BLaER1 treated with 17β-estradiol and CSF1 and Interleukin-3, amounts not matched to agents 10 nM and 100 nM (cell line): Measurements from ENCODE around the gene DLG2.
"Not testable (repeated sequence)": the region's sequence is repeated elsewhere in the genome, so short reads cannot be mapped to it uniquely, and the experiment has no call there.

ENCODE experiments used
- H3K27ac ChIP-seq, 11 experiments: shearing (Covaris generic); formaldehyde crosslinking; 2 replicates each; pipeline ENCODE4 v1.8.1; 2022
- H3K27me3 ChIP-seq, 11 experiments: shearing (Covaris generic); formaldehyde crosslinking; 2 replicates each; pipeline ENCODE4 v1.8.1; 2022
- H3K36me3 ChIP-seq, 11 experiments: shearing (Covaris generic); formaldehyde crosslinking; 2 replicates each; pipeline ENCODE4 v1.8.1; 2022
- H3K4me1 ChIP-seq, 10 experiments: shearing (Covaris generic); formaldehyde crosslinking; 2 replicates each; pipeline ENCODE4 v1.8.1; 2022
- H3K4me2 ChIP-seq, 11 experiments: shearing (Covaris generic); formaldehyde crosslinking; 2 replicates each; pipeline ENCODE4 v1.8.1; 2022
- H3K4me3 ChIP-seq, 10 experiments: shearing (Covaris generic); formaldehyde crosslinking; 2 replicates each; pipeline ENCODE4 v1.8.1; 2022
- H3K9ac ChIP-seq, 11 experiments: shearing (Covaris generic); formaldehyde crosslinking; 2 replicates each; pipeline ENCODE4 v1.8.1; 2022
- H3K9me3 ChIP-seq, 11 experiments: shearing (Covaris generic); formaldehyde crosslinking; replicated peaks in 1 of 11; 2 replicates each; pipeline ENCODE4 v1.8.1; 2022
- H4K20me1 ChIP-seq, 11 experiments: shearing (Covaris generic); formaldehyde crosslinking; 2 replicates each; pipeline ENCODE4 v1.8.1; 2022
- Cebpa-rat ChIP-seq, 11 experiments: shearing (Covaris generic); IDR thresholded peaks; 2 replicates each; pipeline ENCODE4 v1.8.1; 2022

Gene DLG2

DNA sequence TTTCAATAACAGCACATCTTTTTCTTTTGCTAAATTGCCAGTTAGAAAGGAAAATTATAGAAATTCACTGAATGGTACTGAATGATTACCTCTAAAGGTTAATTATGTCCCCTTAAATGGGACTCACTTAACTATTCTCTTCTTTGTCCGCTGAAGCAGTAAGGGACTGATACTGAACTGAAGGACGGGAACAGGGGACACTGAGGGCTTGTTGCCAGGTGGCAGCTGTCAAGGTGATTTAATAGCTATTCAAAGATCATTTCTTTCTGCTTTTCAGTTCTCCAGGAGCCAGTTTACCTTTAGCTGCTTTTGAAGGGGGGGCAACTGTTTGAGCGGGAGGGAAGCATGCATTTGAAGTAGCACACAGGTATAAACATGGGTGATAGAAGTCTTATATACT, 2015.5 kb downstream of the DLG2 start:
- H3K36me3 ChIP-seq: no peaks in the 10 kb centered on the region
- no peak overlapping the region for H3K4me2 ChIP-seq
- no peak overlapping the region for H3K27ac ChIP-seq
- no peaks in the 10 kb centered on the region for H3K9me3 ChIP-seq
- H3K4me3 ChIP-seq: no peak overlapping the region
- peaks cover 0 to 17% (median 0%) of the 10 kb centered on the region in 10 experiments; a peak in 7 of 20 replicates for H3K4me1 ChIP-seq
- no peaks in the 10 kb centered on the region for H4K20me1 ChIP-seq
- H3K9ac ChIP-seq: no peak overlapping the region
- no peak for TF ChIP-seq Cebpa-rat (IDR thresholded peaks at IDR 0.05)
- H3K27me3 ChIP-seq: no peaks in the 10 kb centered on the region

DNA sequence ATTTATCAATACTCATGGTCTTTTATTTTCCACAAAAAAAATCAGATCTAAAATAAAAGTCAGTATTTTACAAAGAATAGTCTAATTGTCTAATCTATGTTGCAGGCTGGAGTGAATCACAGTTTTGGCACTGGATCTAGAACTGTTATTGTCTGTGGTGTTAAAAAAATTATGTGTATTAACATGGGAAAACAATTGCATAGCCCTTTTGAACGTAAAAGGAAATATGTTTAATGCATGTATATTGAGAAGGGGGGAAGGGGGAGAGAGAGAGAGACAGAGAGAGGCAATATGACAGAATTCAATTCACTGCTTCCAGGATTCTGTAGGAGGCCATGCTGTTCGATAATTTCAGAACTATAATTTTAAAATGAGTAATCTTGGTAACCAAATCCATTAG, 2016.1 kb downstream of the DLG2 start:
- peaks cover 0 to 17% (median 0%) of the 10 kb centered on the region in 10 experiments; a peak in 7 of 20 replicates for H3K4me1 ChIP-seq
- no peaks in the 10 kb centered on the region for H3K36me3 ChIP-seq
- no peak overlapping the region for H3K4me2 ChIP-seq
- TF ChIP-seq Cebpa-rat (IDR thresholded peaks at IDR 0.05): no peak
- no peaks in the 10 kb centered on the region for H3K27me3 ChIP-seq
- no peaks in the 10 kb centered on the region for H3K9me3 ChIP-seq
- no peak overlapping the region for H3K9ac ChIP-seq
- no peaks in the 10 kb centered on the region for H4K20me1 ChIP-seq
- H3K4me3 ChIP-seq: no peak overlapping the region
- H3K27ac ChIP-seq: no peak overlapping the region

DNA sequence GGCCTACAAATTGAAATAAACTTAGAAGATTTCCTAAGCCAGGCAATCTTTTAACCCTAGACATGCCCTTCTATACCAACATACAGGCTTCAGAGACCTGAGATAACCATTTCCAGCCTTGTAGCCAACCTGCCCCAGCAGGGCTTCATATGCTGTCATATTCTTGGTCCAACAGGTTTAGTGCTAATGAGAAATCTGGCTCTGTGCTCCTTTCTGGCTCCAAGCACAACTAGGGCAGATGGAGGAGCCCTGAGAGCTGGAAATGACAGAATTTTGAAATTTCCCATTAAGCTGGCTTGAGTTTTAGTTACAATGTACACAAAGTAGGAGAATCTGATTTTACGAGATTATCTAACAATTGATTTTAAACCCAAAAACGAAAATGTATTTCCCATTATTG, 2018.0 kb downstream of the DLG2 start:
- H3K27me3 ChIP-seq: no peaks in the 10 kb centered on the region
- TF ChIP-seq Cebpa-rat (IDR thresholded peaks at IDR 0.05): no peak
- peaks cover 0 to 17% (median 0%) of the 10 kb centered on the region in 10 experiments; a peak in 7 of 20 replicates for H3K4me1 ChIP-seq
- H4K20me1 ChIP-seq: no peaks in the 10 kb centered on the region
- no peaks in the 10 kb centered on the region for H3K9me3 ChIP-seq
- H3K27ac ChIP-seq: no peak overlapping the region
- no peak overlapping the region for H3K4me2 ChIP-seq
- H3K4me3 ChIP-seq: no peak overlapping the region
- no peak overlapping the region for H3K9ac ChIP-seq
- no peaks in the 10 kb centered on the region for H3K36me3 ChIP-seq

DNA sequence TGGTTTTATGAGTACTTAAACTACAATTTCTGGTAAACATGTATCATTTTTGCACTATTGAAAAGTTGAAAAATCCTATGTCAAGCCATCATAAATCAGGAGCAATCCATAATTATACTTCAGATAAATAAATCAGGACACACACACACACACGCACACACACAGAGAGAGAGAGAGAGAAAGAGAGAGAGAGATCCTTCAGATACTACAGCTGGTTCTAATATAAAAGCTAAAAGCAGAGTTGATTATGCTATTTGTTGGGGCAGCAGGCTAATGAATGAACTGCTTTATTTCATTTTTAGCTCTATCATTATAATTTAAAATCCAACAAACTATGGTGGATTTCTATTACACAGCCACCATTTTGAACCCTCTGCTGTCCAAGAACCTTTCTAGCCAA, 2018.6 kb downstream of the DLG2 start:
- H3K9me3 ChIP-seq: no peaks in the 10 kb centered on the region
- peaks cover 0 to 13% (median 0%) of the 10 kb centered on the region in 10 experiments; a peak in 7 of 20 replicates for H3K4me1 ChIP-seq

DNA sequence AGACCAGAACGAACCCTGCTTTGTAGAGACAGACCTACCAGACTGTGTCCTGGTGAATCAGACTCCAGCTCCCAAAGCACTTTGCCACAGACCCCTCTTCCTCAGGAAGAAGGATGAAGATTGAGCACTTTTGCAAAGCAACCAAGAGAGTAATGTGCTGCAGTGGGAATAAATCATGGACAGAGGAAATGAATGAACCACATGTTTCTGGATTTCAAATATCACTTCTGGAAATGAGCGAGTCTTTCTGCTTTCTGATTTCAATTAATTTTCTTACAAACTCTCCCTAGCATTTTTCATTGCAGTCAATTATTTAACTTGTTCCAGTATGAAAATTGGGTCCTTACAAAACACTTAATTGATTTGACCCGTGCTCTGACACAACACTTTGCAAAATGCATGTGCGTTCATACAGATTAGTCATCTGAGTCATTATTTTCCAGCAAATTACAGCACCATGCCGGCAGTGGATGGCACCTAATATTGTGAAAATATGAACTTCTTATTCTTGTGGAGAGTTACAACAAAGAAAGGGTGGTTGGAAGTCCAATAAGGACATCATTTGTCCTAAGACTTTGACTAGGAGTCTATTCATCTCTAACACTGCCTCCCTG, 2025.1 kb downstream of the DLG2 start:
- no peak for TF ChIP-seq Cebpa-rat (IDR thresholded peaks at IDR 0.05)
- H3K4me3 ChIP-seq: no peak overlapping the region
- no peaks in the 10 kb centered on the region for H3K27me3 ChIP-seq
- H4K20me1 ChIP-seq: no peaks in the 10 kb centered on the region
- no peak overlapping the region for H3K27ac ChIP-seq
- no peak overlapping the region for H3K4me2 ChIP-seq
- H3K9me3 ChIP-seq: no peaks in the 10 kb centered on the region
- no peaks in the 10 kb centered on the region for H3K4me1 ChIP-seq
- no peaks in the 10 kb centered on the region for H3K36me3 ChIP-seq
- H3K9ac ChIP-seq: no peak overlapping the region

More for the DNA sequence above, 2018.6 kb downstream of the DLG2 start:
- Histone ChIP-seq H3K27ac (no peak overlapping the region), H4K20me1 (no peaks in the 10 kb centered on the region), H3K36me3 (no peaks in the 10 kb centered on the region), H3K27me3 (no peaks in the 10 kb centered on the region), H3K4me2 (no peak overlapping the region), H3K4me3 (no peak overlapping the region), H3K9ac (no peak overlapping the region)
- TF ChIP-seq Cebpa-rat (IDR thresholded peaks at IDR 0.05): no peak

DNA sequence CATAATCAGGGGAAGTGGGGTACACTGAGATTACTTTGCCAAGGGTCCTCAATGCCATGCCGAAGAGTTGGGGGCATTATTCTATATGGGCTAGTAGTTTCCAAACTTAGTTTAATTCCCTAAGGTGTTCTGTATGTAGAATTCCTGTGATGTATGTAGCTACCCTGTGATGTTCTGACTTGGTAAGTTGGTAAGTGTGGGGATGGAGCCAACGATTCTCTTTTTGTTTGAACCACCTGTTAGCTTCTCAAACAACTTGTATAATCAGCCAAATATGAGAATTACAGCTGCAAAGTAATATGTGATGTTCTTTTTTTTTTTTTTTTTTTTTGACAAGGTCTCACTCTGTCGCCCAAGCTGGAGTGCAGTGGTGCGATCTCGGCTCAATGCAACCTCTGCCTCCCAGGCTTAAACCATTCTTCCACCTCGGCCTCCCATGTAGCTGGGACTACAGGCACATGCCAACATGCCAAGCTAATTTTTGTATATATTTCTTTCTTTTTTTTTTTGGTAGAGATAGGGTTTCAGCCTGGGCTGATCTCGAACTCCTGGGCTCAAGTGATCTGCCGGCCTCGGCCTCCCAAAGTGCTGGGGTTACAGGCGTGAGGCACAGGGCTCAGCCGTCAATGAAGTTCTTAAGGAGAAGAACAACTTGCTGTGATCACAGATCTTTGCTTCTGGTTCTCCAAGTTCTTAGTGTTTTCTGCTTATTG, 2025.8 kb downstream of the DLG2 start:
- no peaks in the 10 kb centered on the region for H3K4me1 ChIP-seq
- H3K9ac ChIP-seq: no peak overlapping the region
- TF ChIP-seq Cebpa-rat (IDR thresholded peaks at IDR 0.05): no peak
- H3K27me3 ChIP-seq: no peaks in the 10 kb centered on the region
- no peaks in the 10 kb centered on the region for H3K9me3 ChIP-seq
- no peak overlapping the region for H3K4me2 ChIP-seq
- no peak overlapping the region for H3K27ac ChIP-seq
- no peak overlapping the region for H3K4me3 ChIP-seq
- H4K20me1 ChIP-seq: no peaks in the 10 kb centered on the region
- no peaks in the 10 kb centered on the region for H3K36me3 ChIP-seq

DNA sequence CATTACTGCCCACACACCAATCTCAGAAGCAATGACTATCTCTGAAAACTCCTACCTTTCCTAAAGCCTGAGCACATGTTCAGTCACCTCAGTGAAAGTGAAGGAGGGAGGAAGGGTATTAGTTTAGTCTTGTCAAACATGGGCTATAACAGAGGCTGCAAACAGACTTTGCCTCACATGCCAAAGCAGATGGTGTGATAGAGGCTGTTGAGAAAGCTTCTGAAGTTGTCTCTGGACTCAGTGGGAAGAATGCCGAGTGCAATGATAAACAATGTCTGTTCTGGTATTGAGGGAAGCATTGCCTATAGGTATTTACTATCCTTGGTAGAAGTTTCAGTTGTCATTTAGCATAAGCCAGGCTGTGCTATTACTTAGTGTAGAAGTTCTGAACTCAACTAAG, 2026.5 kb downstream of the DLG2 start:
- Histone ChIP-seq H3K36me3 (no peaks in the 10 kb centered on the region), H3K27ac (no peak overlapping the region), H3K4me1 (no peaks in the 10 kb centered on the region), H3K27me3 (no peaks in the 10 kb centered on the region), H3K9ac (no peak overlapping the region), H3K9me3 (no peaks in the 10 kb centered on the region), H3K4me3 (no peak overlapping the region), H4K20me1 (no peaks in the 10 kb centered on the region), H3K4me2 (no peak overlapping the region)
- TF ChIP-seq Cebpa-rat (IDR thresholded peaks at IDR 0.05): no peak

DNA sequence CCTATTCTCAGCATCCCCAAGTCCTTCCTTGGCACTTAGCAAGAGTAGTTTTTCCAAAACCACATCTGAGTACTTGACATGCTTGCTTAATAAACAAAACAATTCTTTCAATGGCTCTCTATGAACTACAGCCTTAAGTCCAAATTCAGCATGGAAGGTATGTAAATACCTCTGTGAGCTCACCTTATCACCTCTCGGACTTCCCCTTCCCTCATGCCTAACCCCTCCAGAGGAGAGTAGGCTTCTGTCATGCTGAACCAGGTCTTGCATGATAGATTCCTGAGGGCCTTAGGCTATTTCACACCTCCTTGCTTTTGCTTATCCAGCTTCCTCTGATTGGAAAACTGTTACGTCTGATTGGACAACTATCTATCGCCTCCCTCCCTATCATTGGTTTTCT, 2028.1 kb downstream of the DLG2 start:
- TF ChIP-seq Cebpa-rat (IDR thresholded peaks at IDR 0.05): no peak
- Histone ChIP-seq H3K9ac (no peak overlapping the region), H3K27ac (no peak overlapping the region), H3K4me2 (no peak overlapping the region), H3K4me3 (no peak overlapping the region), H3K4me1 (no peaks in the 10 kb centered on the region), H3K36me3 (no peaks in the 10 kb centered on the region), H3K9me3 (no peaks in the 10 kb centered on the region), H4K20me1 (no peaks in the 10 kb centered on the region), H3K27me3 (no peaks in the 10 kb centered on the region)

DNA sequence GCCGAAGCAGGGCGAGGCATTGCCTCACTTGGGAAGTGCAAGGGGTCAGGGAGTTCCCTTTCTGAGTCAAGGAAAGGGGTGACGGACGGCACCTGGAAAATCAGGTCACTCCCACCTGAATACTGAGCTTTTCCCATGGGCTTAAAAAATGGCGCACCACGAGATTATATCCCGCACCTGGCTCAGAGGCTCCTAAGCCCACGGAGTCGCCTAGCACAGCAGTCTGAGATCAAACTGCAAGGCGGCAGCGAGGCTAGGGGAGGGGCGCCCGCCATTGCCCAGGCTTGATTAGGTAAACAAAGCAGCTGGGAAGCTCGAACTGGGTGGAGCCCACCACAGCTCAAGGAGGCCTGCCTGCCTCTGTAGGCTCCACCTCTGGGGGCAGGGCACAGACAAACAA, 2039.3 kb downstream of the DLG2 start:
- not testable (repeated sequence) for H3K4me2 ChIP-seq, H3K9ac ChIP-seq, H3K36me3 ChIP-seq, H4K20me1 ChIP-seq, H3K27ac ChIP-seq, H3K27me3 ChIP-seq, H3K4me1 ChIP-seq, H3K9me3 ChIP-seq, H3K4me3 ChIP-seq

DNA sequence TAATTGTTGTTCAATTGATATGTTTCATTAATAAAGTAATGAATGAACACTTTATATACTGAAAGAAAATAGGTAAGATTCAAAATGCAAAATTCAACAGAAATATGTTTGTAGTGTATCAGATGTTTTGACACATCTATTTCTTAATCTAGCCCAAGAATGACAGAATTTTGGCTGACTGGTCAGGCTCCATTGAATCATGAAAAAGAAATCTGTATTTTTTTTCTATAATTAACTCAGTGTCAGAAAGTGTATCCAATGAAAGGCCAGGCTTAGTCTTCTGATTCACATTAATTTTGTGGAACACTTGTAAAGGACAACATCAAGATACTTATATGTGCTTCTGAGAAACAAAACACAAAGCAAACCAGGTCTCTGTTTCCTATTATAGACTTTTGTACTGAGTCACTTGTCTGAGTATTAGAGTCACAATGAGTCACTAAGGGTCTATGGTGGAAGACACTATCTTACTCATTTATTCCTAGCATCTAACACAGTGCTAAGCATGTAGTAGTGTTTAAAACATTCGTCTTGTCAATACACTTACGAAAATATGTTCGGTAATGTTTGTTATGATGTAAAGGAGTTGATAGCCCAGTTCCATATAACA, 2043.3 kb downstream of the DLG2 start:
- Histone ChIP-seq H3K4me2 (no peak overlapping the region), H3K9ac (no peak overlapping the region), H3K4me3 (no peak overlapping the region), H3K36me3 (no peaks in the 10 kb centered on the region), H3K27me3 (no peaks in the 10 kb centered on the region), H3K4me1 (no peaks in the 10 kb centered on the region), H3K9me3 (no peaks in the 10 kb centered on the region), H3K27ac (no peak overlapping the region), H4K20me1 (no peaks in the 10 kb centered on the region)
- no peak for TF ChIP-seq Cebpa-rat (IDR thresholded peaks at IDR 0.05)
